Activated CD4-positive, alpha-beta memory T cell treated with anti-CD3 and anti-CD28 coated beads, Interleukin-2, amount 10 ng/mL, durations not matched to agents 7 days and 5 days (primary cell): ENCODE measurements around the gene UST. TPM values are rescaled to one million over a fixed set of nuclear protein-coding genes. Genes with fewer than 3 reads are reported as not detected.

ENCODE experiments used
- CTCF ChIA-PET: fragments of 350-600 bp; sonication (Branson Sonifier 250); formaldehyde crosslinking; loops from one replicate; lab custom pipeline; 2021; ENCODE audit warnings: antibody characterized with exemption, inconsistent platforms; lab: Charles Lee
- POLR2A ChIA-PET: fragments of 350-600 bp; sonication (Branson Sonifier 250); formaldehyde crosslinking; loops from one replicate; lab custom pipeline; 2021; ENCODE audit warnings: antibody characterized with exemption; lab: Charles Lee
- DNase-seq: peaks from one replicate; pipeline ENCODE4 v3.0.0-alpha.2; 2020
- H3K27ac Mint-ChIP-seq: one replicate; pipeline ENCODE4 v1.8.0; 2021; ENCODE audit warnings: mild to moderate bottlenecking, mixed read lengths
- H3K27me3 Mint-ChIP-seq: one replicate; pipeline ENCODE4 v1.8.0; 2021; ENCODE audit warnings: mixed read lengths
- H3K36me3 Mint-ChIP-seq: one replicate; pipeline ENCODE4 v1.8.0; 2021; ENCODE audit warnings: low read depth, mixed read lengths
- H3K4me1 Mint-ChIP-seq: one replicate; pipeline ENCODE4 v1.8.0; 2021; ENCODE audit warnings: mixed read lengths
- H3K4me3 Mint-ChIP-seq: one replicate; pipeline ENCODE4 v1.8.0; 2021; ENCODE audit warnings: mild to moderate bottlenecking, mixed read lengths
- H3K9me3 Mint-ChIP-seq: one replicate; pipeline ENCODE4 v1.8.0; 2021; ENCODE audit warnings: mixed read lengths
- total RNA-seq, 2 experiments: library from RNA; stranded (reverse); gene quantifications; one replicate each; pipeline ENCODE4 v1.2.3, GENCODE V29; 2021

The UST gene
- total RNA-seq, 2 experiments from 2014 or later: 0.80 to 0.93 TPM

- no peak for DNase-seq
- H3K9me3 Mint-ChIP-seq: no peaks in the 10 kb centered on the region
- H3K27me3 Mint-ChIP-seq: no peaks in the 10 kb centered on the region
- H3K27ac Mint-ChIP-seq: no peak overlapping the region
- peaks cover 13% of the 10 kb centered on the region for H3K36me3 Mint-ChIP-seq
- POLR2A ChIA-PET: interaction anchor here (1.1 to 4.5 kb wide), 3 partner anchors 11 to 23 kb away, joined by 3 to 22 read pairs (median 12); no protein-coding TSS in a partner anchor
- peaks cover 56% of the 10 kb centered on the region for H3K4me1 Mint-ChIP-seq
- H3K4me3 Mint-ChIP-seq: no peak overlapping the region
- CTCF ChIA-PET: interaction anchor here (0.6 to 1.5 kb wide), 2 partner anchors 24 to 385 kb away, joined by 3 to 4 read pairs; no protein-coding TSS in a partner anchor
These were observed 308.5 kb downstream of the UST start for GRCh38 chr6:149055195-149055899.

- CTCF ChIA-PET: no interaction called here
- Mint-ChIP-seq H3K27ac (no peak overlapping the region), H3K27me3 (no peaks in the 10 kb centered on the region), H3K4me3 (no peak overlapping the region), H3K36me3 (peaks cover 13% of the 10 kb centered on the region), H3K4me1 (peaks cover 69% of the 10 kb centered on the region), H3K9me3 (no peaks in the 10 kb centered on the region)
- POLR2A ChIA-PET: interaction anchor here (1.0 to 4.5 kb wide), 3 partner anchors 10 to 25 kb away, joined by 3 to 22 read pairs (median 3); no protein-coding TSS in a partner anchor
- DNase-seq: no peak
These were observed 310.1 kb downstream of the UST start for GRCh38 chr6:149056777-149057463.

- DNase-seq: no peak
- Mint-ChIP-seq H3K9me3 (no peaks in the 10 kb centered on the region), H3K4me3 (no peak overlapping the region), H3K27ac (no peak overlapping the region), H3K4me1 (peaks cover 70% of the 10 kb centered on the region), H3K27me3 (no peaks in the 10 kb centered on the region), H3K36me3 (peaks cover 11% of the 10 kb centered on the region)
- ChIA-PET POLR2A (interaction anchor here (1.1 to 4.5 kb wide), 2 partner anchors 9 to 25 kb away, joined by 3 to 22 read pairs; no protein-coding TSS in a partner anchor), CTCF (no interaction called here)
These were observed 310.6 kb downstream of the UST start for GRCh38 chr6:149057464-149057840.

- no peak for DNase-seq
- peaks cover 65% of the 10 kb centered on the region for H3K4me1 Mint-ChIP-seq
- peak overlapping the region; percentile 89 for H3K27ac Mint-ChIP-seq
- peaks cover under 1% of the 10 kb centered on the region for H3K36me3 Mint-ChIP-seq
- H3K27me3 Mint-ChIP-seq: no peaks in the 10 kb centered on the region
- H3K9me3 Mint-ChIP-seq: no peaks in the 10 kb centered on the region
- POLR2A ChIA-PET: interaction anchor here (1.1 to 10.3 kb wide), 7 partner anchors 9 to 91 kb away, joined by 3 to 74 read pairs (median 3); no protein-coding TSS in a partner anchor
- CTCF ChIA-PET: interaction anchor here (0.7 to 2.4 kb wide), 3 partner anchors 14 to 31 kb away, joined by 4 to 9 read pairs (median 6); no protein-coding TSS in a partner anchor
- H3K4me3 Mint-ChIP-seq: no peak overlapping the region
These were observed 312.7 kb downstream of the UST start for GRCh38 chr6:149059557-149059956.

- Mint-ChIP-seq H3K27me3 (no peaks in the 10 kb centered on the region), H3K27ac (peak overlapping the region; percentile 89), H3K4me1 (peaks cover 66% of the 10 kb centered on the region), H3K4me3 (peak overlapping the region; percentile 63), H3K36me3 (no peaks in the 10 kb centered on the region), H3K9me3 (no peaks in the 10 kb centered on the region)
- DNase-seq: peak; percentile 78
- ChIA-PET POLR2A (interaction anchor here (1.0 to 10.3 kb wide), 13 partner anchors 9 to 262 kb away, joined by 3 to 74 read pairs (median 4); no protein-coding TSS in a partner anchor), CTCF (interaction anchor here (0.8 to 2.4 kb wide), 5 partner anchors 15 to 371 kb away, joined by 3 to 9 read pairs (median 6); no protein-coding TSS in a partner anchor)
These were observed 313.6 kb downstream of the UST start for GRCh38 chr6:149060300-149060984.

- POLR2A ChIA-PET: interaction anchor here (0.9 to 10.3 kb wide), 12 partner anchors 8 to 261 kb away, joined by 3 to 74 read pairs (median 4); no protein-coding TSS in a partner anchor
- Mint-ChIP-seq H3K27me3 (no peaks in the 10 kb centered on the region), H3K4me3 (peak overlapping the region; percentile 63), H3K36me3 (peaks cover 2% of the 10 kb centered on the region), H3K9me3 (no peaks in the 10 kb centered on the region), H3K4me1 (peaks cover 71% of the 10 kb centered on the region), H3K27ac (peak overlapping the region; percentile 89)
- DNase-seq: no peak
- CTCF ChIA-PET: interaction anchor here (0.8 to 2.6 kb wide), 6 partner anchors 15 to 371 kb away, joined by 3 to 9 read pairs (median 6); no protein-coding TSS in a partner anchor
These were observed 314.3 kb downstream of the UST start for GRCh38 chr6:149060985-149061760.

- Mint-ChIP-seq H3K4me1 (peaks cover 78% of the 10 kb centered on the region), H3K36me3 (peaks cover 5% of the 10 kb centered on the region), H3K4me3 (no peak overlapping the region), H3K27me3 (no peaks in the 10 kb centered on the region), H3K9me3 (no peaks in the 10 kb centered on the region), H3K27ac (no peak overlapping the region)
- DNase-seq: no peak
- POLR2A ChIA-PET: interaction anchor here (0.8 to 10.3 kb wide), 8 partner anchors 14 to 301 kb away, joined by 3 to 74 read pairs (median 5); no protein-coding TSS in a partner anchor
- CTCF ChIA-PET: interaction anchor here (1.3 to 3.2 kb wide), 4 partner anchors 16 to 370 kb away, joined by 3 to 12 read pairs (median 8); no protein-coding TSS in a partner anchor
These were observed 315.1 kb downstream of the UST start for GRCh38 chr6:149061930-149062329.

- POLR2A ChIA-PET: interaction anchor here (0.6 to 10.3 kb wide), 7 partner anchors 14 to 300 kb away, joined by 3 to 74 read pairs (median 9); no protein-coding TSS in a partner anchor
- H3K27ac Mint-ChIP-seq: no peak overlapping the region
- H3K4me1 Mint-ChIP-seq: peaks cover 81% of the 10 kb centered on the region
- CTCF ChIA-PET: interaction anchor here (0.5 to 3.2 kb wide), 10 partner anchors 9 to 432 kb away, joined by 3 to 12 read pairs (median 6); partner anchors contain the start of gene ZC3H12D
- no peak overlapping the region for H3K4me3 Mint-ChIP-seq
- DNase-seq: no peak
- no peaks in the 10 kb centered on the region for H3K27me3 Mint-ChIP-seq
- H3K36me3 Mint-ChIP-seq: peaks cover 5% of the 10 kb centered on the region
- H3K9me3 Mint-ChIP-seq: no peaks in the 10 kb centered on the region
These were observed 316.0 kb downstream of the UST start for GRCh38 chr6:149062653-149063348.

- CTCF ChIA-PET: interaction anchor here (0.8 to 3.2 kb wide), 10 partner anchors 9 to 422 kb away, joined by 3 to 12 read pairs (median 4); partner anchors contain the start of gene ZC3H12D
These were observed 316.6 kb downstream of the UST start for GRCh38 chr6:149063468-149063867.

GRCh38 chr6:149064001-149064659 lies 317.3 kb downstream of the UST start:
- Mint-ChIP-seq H3K9me3 (peaks cover 4% of the 10 kb centered on the region), H3K27me3 (no peaks in the 10 kb centered on the region), H3K36me3 (peaks cover 5% of the 10 kb centered on the region), H3K4me1 (peaks cover 71% of the 10 kb centered on the region), H3K27ac (peak overlapping the region; percentile 16), H3K4me3 (no peak overlapping the region)
- POLR2A ChIA-PET: interaction anchor here (1.0 to 10.3 kb wide), 8 partner anchors 10 to 90 kb away, joined by 3 to 74 read pairs (median 5); no protein-coding TSS in a partner anchor
- CTCF ChIA-PET: interaction anchor here (0.9 to 3.2 kb wide), 8 partner anchors 10 to 368 kb away, joined by 3 to 12 read pairs (median 6); no protein-coding TSS in a partner anchor
- DNase-seq: no peak

More at GRCh38 chr6:149063468-149063867, 316.6 kb downstream of the UST start:
- POLR2A ChIA-PET: interaction anchor here (0.6 to 10.3 kb wide), 9 partner anchors 9 to 91 kb away, joined by 3 to 74 read pairs (median 5); no protein-coding TSS in a partner anchor
- H3K27me3 Mint-ChIP-seq: no peaks in the 10 kb centered on the region
- no peaks in the 10 kb centered on the region for H3K9me3 Mint-ChIP-seq
- no peak for DNase-seq
- H3K27ac Mint-ChIP-seq: no peak overlapping the region
- H3K36me3 Mint-ChIP-seq: peaks cover 5% of the 10 kb centered on the region
- H3K4me1 Mint-ChIP-seq: peaks cover 76% of the 10 kb centered on the region
- no peak overlapping the region for H3K4me3 Mint-ChIP-seq
